ENCODE data around the gene S100A13.

S100A13 gene

DNA sequence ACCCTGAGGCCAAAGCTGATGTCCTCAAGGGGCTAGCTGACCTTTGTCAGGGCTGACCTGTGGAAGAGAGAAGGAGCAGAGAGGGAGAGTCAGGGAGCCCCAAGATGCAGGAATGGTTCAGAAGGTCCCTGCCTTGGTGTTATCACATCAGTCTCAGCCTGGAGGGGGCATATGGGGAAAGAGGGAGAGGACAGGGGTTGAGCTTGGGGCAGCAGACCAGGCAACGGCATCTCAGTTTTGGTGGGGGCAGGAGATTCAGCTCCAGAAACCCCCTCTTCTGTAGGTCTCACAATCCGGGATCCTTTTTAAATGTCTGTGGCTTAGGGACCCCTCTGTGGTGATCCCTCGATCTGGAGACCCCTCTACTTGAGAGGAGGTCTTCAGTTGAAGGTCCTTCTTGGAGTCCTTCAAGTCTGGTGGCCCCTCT, 815 bp downstream of the S100A13 start:
- no peak for DNase-seq

- DNase-seq, result no peak
Observed at GRCh38 chr1:153624965-153625611, 2.2 kb downstream of the S100A13 start.

DNA sequence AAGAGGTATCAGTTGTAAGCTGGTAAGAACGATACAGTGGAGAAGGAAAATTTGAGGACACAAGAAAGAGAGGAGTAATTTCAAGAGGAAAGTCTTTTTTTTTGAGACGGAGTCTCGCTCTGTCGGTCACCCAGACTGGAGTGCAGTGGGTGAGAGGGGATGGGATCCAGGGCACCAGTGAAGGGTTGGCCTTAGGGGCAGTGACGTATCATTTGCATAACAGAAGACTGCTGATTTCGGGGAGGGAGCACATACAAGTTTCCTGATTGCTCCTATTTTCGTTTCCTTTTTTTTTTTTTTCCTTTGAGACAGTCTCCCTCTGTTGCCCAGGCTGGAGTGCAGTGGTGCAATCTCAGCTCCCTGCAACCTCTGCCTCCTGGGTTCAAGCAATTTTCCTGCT, 4.2 kb downstream of the S100A13 start:
- no peak for DNase-seq

DNA sequence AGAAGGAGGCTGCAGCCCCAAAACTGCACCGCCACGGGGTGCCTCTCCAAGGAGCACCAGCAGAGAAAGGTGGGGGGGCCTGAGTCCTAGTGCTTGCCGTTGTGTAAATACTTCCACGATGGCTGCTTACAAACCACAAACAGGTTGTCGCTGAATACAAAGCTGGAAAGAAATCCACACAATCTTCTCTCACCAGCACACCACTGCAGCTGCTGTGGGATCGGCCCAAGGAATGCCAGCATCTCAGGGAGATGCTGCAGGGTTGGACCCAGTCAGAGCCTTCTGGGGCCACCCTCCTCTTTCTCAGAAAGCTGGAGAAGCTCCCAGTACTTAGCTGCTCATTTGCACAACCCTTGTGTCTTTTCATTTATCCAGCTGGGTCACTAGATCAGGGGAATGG, 8.1 kb downstream of the S100A13 start:
- DNase-seq, result no peak

- DNase-seq, result no peak
Observed at GRCh38 chr1:153617663-153618062, 9.6 kb downstream of the S100A13 start.

DNA sequence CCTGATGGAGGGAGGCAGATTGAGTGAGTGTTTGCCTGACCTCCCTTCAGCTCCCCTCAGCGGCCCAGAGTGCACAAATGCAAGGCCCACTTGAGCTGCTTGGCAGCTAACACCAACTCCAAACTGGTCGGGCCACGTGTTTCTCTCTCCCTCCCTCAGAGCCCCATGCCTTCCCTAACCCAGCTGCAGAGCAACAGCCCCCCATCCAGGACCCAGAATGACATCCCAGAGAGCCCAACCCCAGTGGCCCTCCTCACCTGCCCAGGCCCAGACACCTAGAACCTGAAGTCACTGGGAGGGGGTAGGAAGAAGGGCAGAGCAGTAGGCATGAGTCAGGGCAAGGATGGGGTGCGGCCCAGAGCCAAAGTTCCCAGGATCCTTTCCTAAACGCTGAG, 10.4 kb downstream of the S100A13 start:
- no peak for DNase-seq

- no peak for DNase-seq
Observed at GRCh38 chr1:153616144-153616916, 11.0 kb downstream of the S100A13 start, which contains the start of gene S100A14. S100A14 (minus strand) TSS chr1:153616325; CDS start chr1:153615858, 467 bp downstream.

DNA sequence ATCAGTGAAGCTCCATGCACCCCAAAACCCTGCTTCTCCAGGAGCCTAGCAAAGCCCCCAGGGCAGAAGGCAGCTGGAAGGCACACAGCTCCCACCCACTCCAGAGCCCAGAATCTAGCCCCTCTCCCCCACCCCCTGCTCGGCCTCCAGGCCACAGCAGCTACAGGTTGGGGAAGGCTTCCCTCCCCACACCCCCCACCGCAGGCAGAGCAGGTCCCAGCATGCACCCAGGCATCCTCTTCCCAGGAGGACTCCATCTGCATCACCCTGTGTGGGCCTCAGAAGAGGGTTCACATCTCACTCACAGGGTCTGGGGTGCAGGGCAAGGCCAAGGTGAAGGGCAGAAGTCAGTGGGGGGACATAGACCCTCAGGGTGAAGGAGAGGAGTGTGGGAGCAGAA, 11.9 kb downstream of the S100A13 start:
- no peak for DNase-seq

GRCh38 chr1:153614906-153615305, 12.4 kb downstream of the S100A13 start:
- no peak for DNase-seq

- no peak for DNase-seq
Observed at GRCh38 chr1:153614189-153614900, 13.0 kb downstream of the S100A13 start.

GRCh38 chr1:153613406-153613805, 13.9 kb downstream of the S100A13 start:
- DNase-seq, result no peak

GRCh38 chr1:153612755-153613331, 14.5 kb downstream of the S100A13 start, which contains the start of gene S100A16:
S100A16 (minus strand) TSS chr1:153613137; CDS start chr1:153608151, 4,986 bp downstream.
- no peak for DNase-seq

DNA sequence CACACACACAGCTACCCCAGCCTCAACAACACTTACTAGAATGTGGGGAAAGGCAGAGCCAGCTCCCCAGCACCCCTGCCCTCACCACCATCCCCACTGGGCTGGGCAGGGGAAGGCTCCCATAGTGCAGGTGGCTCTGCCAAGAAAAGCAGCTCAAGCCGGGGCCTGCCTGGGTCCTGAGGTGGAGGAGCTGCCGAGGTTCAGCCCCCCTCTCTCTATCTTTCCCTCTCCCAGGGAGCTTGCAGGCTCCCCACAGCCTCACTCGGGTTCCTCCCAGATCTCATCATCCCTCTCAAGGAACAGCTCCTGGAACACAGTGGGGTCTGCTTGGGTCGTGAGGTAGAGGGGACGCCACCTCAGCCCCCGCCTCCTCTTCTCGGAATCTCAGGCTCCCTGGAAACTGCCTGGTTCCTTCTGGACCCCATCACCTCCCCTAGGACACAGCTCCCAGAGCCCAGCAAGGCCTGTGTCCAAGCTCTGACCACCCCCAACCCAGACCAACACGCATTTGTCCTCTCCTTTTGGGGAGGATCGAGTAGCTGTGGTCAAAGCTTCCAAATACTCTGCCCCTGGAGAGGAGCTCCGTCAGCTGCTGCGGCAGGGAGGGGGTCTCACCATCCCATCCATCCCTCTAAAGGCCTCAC, 15.1 kb downstream of the S100A13 start:
- no peak for DNase-seq

DNA sequence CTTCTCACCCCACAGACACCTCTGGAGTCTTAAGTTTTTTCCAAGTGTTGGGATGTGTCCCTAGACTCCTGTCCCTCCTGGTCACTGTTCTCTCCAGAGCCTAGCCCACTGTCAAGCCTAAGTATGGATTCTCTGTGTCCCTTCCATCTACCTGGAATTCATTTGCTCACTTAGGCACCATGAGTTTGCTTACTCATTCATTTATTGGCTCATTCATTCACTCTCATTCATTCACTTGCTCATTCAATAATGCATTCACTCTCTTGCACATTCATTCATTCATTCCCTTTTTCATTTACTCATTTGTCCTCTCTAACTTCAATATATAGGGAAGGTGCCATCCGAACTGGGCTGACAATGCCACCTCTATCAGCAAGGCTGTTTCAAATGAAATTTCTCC, 15.9 kb downstream of the S100A13 start:
- DNase-seq, result no peak

GRCh38 chr1:153610811-153611301, 16.4 kb downstream of the S100A13 start:
- DNase-seq, result no peak

DNA sequence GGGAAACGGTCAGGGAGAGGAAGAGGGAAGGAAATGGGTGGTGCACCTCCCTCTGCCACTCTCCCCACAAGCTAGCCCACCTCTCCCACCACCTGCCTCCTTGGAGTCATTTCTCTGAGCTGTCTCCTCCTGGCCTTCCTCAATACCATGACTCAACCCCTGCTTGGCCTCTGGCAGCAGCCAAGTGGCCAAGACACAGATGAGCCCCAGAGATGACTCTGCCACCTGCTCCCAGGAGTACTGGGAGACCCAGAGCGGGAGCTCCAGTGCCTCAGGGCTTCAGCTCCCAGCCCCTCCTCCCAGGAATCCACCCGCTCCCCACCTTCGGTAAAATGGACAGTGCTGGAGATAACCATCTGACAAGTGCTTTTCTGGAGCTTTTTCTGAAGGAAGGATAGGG, 17.0 kb downstream of the S100A13 start:
- no peak for DNase-seq

DNA sequence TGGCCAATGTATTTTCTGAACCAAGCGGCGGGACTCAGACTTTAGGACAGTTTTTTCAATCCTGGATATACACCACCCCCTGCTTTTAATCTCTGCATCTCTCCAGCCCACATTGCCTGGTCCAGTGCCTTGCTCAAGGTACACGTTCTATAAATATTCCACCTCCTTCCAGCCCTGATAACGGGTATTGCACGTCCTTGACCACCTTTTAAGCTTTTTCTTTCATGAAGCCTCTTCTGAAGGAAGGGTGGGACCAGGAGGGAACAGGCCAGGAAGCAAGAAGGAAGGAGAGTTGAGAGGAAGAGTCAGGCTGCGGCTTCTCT, 17.8 kb downstream of the S100A13 start:
- DNase-seq, result no peak

DNA sequence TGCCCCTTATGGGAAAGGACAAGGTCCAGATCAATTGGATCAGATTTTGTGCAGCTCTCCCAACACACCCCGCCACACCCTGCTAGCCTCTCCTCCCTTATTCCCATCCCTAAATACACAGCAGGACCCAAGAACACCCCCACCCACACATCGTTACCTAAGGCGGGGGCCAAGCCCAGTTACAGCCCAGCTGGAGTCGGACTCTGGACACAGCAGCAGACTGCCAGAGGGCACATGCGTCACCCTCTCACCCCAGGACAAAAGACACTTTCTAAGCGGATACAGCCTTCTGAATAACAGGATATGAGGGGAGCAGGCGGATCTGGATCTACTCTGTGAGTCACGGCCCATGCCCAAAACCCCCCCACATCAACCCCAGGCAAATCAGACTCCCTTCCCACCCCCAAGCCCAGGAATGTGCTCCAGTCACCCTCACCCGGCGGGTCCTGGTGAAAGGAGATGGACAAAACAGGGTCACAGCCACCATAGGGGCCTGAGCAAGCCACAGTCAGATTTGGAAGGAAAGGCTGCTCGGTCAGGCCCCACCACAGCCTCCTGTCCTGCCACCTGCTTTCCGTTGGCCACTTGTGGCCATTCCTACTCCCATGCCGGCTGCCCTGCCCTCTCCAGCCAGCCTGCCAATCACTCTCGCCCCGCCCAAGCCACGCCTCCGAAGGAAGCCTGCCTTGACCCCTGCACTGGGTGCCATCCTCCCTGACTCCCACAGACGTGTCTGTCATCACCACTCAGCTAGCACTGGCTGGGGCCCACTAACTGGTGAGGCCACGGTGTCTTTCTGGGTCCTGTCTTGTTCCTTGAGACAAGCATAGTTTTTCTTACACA, 18.3 kb downstream of the S100A13 start:
- DNase-seq, result no peak

DNA sequence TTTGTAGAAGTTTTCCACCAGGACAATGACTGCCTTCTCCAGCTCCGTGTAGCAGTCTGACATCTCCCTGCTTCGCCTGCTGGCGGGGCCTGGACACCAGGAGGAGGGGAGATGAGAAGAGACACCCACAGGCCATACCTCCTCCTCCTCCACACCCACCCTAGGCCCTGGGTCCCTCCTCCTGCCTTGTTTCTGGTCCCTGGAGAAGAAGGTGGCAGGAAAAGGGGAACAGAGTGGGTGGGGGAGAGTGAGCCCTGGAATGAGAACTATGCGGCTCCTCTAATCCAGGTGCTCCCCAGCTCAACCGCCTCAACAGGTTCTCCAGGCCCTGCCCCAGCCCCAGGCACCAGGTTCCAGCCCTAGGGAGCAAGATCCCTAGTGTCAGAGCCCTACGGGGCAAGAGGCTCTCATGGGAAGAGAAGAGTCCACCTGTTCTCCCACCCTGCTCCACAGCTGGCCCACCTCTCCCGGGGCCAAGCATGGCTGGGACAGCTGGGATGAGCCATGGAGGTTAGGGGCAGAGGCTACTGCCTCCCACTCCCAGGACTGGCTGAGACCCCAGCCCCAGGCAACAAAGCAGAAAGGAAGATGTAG, 19.1 kb downstream of the S100A13 start:
- no peak for DNase-seq

- DNase-seq, result no peak
Observed at GRCh38 chr1:153607381-153607780, 19.9 kb downstream of the S100A13 start.

DNA sequence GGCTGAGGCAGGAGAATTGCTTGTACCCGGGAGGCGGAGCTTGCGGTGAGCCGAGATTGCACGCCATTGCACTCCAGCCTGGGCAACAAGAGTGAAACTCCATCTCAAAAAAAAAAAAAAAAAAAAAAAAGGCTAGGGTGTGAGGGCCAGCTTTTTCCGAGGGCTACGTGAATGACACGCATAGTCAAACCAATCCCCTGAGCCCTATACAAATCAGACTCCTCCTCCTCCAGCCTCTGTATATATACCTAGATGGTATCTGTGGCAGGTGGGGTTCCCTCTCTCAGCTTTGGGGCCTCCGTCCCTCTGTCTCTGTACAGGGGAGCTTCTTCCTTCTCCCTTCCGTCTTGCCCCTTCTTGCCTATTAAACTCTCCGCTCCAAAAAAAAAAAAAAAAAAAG, 21.1 kb downstream of the S100A13 start:
- no peak for DNase-seq
